D341Med (cell line): ENCODE measurements around the gene EIF4G1.

ENCODE experiments used
- DNase-seq: peaks from one replicate; pipeline ENCODE4 v3.0.0; 2012; ENCODE audit warnings: low spot score

EIF4G1 gene

DNA sequence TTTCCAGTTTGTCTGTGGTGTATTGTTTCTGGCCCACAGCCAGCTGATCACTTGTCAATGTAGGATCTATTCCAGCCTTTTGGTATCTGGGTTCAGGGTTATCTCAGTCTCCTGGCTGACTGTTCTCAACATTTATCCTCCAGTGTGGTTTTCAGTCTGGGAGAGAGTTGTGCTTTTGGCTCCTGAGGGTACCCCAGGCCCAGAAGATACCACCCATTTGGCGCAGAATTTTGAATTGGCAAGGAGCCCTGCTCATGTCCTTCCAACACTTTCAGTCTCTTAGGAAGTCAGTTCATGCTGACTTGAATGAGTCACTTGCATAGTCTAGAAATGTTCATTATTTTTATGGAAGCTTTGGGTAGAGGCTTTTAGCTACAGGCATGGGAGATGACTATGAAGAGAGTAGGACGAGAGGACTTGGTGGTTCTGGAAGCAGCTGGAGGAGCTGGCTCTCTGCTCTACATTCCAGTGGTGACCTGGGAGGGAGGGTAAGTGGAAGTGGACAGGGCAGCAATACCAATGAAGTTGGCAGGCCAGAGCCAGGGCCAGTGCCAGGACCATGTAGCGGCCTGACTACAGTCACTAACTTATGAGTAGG lies 54.3 kb downstream of the EIF4G1 start:
- DNase-seq = no peak

DNA sequence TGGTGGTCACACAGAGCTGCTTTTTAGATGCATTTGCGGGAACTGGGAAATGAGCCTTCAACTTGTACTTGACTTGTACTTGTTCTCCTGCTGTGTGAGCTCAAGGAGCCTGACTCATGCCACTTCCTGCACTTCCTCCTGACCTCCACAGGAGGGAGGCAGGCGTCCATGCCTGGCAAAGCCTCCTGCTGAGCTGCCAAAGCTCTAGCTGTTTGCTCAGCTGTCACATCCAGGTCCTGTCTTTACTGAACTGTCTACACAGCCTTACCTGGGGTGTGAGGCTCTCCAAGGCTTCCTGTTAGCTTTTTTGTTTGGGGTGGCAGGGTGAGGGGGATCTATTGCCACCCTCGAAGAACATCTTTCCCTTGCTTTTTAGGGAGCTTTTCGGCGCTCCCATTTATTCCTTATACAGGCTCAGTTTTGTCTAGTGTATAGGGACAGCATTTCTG lies 57.2 kb downstream of the EIF4G1 start:
- DNase-seq = peak; percentile 88

DNA sequence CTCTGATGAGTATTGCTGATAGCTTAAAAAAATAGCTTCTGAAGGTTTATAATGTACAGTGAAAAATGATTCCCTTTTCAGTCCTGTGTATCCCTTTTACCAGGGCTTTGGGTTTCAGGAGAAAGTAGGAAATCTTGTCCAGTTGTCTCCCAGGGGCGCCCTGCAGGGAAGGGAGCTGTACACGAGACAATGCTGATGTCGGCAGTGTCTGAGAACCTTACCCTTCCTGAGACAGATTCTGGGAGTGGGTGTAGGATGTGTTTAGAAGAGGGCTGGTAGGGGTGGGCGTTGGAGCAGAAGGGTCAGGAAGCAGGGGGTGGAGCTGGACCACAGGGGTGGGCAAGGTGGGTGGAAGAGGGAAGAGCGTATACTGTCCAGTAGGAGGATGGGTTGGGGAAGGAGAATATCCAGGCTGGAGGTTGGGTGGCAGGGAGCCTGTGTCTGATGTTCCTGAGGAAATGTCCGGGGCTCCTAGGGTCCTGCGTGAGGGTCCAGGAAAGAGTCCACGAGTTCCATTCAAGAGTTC lies 58.0 kb downstream of the EIF4G1 start:
- DNase-seq = no peak

DNA sequence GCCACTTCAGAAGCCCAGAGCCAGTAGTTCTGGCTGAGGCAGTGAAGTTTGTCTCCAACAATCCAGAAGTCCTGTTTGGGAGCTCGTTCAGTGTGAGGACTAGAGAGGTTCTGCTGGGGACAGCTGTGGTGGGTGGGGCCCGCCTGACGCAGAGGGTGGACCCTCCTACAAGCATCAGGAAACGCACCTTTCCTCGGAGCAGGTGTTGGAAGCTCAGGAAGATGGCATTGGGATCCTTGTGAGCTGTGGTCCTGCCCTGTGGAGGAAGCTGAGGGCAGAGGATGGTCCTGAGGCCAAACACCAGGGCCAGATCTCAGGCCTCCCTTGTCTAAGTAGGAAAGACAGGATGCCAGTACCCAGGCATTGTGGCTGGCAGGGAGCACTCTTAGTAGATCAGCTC lies 58.5 kb downstream of the EIF4G1 start:
- no peak for DNase-seq

DNA sequence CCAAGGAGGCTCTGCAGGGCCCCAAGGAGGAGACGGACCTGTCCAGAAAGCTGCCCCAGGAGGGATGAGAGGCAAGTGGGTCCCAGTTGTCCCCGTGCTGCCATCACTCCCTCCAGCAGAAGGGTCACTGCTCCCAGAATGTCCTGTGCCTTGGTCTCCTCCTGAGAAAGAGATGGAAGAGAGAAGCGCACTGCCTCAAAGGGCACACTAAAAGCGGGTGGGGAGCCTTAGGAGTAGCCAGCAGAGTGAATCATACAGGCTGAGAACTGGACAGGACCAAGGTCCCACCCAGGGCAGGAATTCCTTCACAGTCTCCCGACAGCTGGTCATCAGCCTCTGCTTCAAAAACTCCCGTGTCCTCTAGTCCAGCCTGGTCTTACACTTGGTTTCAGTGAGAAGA lies 59.0 kb downstream of the EIF4G1 start:
- no peak for DNase-seq

DNA sequence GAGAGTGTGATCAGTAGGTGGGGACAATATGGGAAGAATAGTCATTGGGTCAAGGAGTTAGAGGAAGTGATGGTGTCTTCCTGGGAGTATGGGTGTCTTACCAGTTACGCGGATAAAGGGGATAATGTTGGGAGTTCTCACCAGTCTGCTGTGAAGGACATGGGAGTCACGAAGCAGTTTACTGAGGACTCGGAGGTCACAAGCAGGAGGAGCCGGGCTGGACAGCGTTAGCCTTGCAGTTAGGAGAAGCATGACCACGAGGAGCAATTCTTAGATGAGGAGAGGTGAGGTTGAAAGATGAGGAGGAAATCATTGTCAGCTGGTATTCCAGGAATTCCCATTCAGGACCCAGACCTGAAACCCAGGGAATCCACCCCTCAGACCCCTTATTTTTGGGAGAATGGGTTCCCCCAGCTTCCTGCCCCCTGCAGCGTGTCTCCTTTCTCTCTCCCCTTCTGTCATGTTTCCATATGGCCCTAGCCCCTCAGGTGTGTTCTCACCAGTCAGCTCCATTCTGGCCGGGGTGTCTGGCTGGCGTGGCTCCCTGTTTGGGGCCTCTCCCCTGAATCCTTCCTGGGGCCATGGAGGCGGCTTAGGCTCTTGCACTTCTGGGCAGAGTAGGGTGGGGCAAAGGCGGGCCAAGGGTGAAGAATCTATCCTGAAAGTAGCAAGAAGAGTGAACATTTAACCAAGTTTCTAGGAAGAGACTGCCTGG lies 61.5 kb downstream of the EIF4G1 start:
- no peak for DNase-seq

DNA sequence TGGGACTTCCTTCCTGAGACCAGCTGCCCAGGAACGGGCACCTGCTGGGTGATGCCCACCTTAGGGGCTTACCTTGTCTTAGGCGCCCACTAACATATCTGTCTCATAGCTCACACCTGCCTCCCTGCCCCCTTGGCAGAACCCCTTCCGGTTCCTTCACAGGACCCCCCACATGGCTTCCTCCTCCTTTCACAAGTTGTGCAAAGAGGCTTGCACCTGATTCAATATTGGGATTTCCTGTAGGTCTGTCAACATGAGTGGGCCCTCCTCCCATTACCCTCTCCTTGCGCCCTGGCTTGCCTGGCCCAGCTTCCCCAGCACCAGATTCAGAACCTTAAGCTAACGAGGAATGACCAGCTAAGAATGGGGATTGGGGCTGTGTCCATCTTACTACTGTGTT lies 63.0 kb downstream of the EIF4G1 start:
- no peak for DNase-seq

DNA sequence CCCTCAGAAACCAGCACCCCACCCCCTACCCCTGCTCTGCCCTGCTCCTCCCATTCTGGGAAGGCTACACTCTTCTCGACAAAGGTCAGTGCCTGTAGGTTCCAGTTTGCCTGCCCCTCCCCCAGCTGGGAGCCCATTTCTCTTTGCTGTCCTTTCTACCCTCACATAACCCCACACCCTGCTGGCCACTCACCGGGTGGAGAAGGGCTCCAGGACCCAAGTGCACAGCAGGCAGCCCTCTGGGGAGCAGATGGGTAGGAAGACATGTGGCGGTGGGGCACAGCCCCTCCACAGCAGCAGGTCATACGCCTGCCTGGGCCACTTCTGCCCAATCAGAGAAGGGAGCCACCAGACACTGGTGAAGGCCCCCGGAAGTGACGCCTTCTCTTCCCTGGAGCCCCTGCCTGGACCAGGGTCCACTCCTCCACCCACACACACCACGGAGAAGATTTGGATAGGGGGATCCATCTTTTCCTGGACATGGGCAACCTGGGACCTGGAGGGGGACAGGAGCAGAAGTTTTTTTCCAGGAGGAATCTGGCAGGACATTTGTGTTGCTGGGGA lies 63.6 kb downstream of the EIF4G1 start, which contains the start of gene THPO:
TSS of gene THPO (minus strand) at position 326 of the 564 bp plus-strand sequence. CDS start 1,948 bp downstream, outside the sequence.
- DNase-seq = no peak

DNA sequence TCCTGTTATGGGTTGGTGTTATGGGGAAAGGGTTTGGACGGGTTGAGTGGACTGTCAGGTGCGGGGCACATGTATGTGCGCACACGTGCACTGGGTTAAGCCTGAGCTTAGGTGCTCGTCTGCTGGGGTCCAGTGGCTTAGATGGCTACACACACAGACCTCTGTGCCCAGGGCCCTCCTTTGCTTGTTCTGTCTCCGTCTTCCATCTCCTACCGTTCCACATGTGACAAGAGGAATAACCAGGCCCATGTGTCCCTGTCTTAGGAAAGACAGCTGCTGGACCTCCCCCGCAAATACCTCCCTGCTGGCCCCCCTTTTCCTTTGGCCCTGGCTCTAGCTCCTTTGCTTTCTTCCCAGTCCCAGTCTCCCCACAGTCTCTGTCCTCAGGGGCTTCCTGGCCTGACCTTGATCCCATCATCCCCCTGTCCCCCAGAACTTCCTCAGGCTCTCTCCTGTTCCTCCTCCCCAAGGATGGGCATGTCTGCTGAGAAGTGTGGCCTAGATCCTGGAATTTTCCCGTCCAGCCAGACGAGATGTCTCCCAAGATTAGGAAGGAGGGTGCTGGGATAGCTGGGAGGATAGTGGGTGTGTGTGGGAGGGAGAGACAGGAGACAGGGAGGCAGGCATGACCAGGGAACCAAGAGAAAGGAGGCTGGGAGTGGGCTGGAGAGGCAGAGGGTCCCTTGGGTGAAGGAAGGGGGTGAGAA lies 64.4 kb downstream of the EIF4G1 start:
- DNase-seq = no peak

DNA sequence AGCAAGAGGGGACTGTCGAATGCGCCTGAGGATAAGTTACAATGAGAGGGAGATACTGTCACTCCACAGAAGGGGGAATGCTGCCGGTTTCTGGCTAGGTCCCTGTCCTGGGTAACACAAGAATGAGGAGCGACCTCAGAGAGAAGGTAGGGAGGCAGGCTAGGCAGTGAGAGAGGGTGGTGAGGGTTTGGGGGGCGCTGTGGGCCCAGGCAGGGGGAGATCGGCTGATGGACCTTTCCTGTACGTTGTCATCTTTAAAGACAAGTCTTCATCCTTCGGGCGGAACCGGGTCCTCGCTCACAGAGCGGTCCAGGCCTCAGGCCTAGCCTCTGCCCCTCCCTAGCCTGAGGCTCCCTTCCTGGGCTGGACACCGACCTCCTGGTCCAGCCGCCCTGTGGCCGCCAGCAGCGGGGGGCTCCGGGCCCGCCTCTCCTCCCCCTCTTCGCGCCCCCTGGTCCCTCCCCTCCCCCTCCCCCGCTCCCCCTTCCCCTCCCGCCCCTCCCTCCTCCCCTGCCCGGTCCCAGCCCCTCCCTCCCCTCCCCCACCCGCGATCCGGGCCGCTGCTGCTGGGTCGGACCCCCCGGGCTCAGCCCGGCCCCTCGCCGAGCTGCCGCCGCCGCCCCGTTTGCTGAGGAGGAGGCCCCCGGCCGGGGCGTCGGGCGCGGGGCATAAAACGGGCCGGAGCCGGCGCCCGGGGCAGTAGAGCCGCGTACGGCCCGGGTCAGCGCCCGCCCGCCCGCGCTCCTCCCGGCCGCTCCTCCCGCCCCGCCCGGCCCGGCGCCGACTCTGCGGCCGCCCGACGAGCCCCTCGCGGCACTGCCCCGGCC lies 65.2 kb downstream of the EIF4G1 start, which contains the start of gene CHRD:
TSS of gene CHRD (plus strand) at position 697 of the 827 bp plus-strand sequence. CDS start 265 bp downstream, outside the sequence.
- no peak for DNase-seq

DNA sequence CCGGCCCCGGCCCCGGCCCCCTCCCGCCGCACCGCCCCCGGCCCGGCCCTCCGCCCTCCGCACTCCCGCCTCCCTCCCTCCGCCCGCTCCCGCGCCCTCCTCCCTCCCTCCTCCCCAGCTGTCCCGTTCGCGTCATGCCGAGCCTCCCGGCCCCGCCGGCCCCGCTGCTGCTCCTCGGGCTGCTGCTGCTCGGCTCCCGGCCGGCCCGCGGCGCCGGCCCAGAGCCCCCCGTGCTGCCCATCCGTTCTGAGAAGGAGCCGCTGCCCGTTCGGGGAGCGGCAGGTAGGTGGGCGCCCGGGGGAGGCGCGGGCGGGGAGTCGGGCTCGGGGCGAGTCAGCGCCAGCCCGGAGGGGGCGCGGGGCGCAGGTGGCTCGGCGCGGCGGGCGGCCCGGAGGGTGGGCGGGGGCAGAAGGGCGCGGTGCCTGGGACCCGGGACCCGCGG lies 65.8 kb downstream of the EIF4G1 start:
- DNase-seq = peak; percentile 86

DNA sequence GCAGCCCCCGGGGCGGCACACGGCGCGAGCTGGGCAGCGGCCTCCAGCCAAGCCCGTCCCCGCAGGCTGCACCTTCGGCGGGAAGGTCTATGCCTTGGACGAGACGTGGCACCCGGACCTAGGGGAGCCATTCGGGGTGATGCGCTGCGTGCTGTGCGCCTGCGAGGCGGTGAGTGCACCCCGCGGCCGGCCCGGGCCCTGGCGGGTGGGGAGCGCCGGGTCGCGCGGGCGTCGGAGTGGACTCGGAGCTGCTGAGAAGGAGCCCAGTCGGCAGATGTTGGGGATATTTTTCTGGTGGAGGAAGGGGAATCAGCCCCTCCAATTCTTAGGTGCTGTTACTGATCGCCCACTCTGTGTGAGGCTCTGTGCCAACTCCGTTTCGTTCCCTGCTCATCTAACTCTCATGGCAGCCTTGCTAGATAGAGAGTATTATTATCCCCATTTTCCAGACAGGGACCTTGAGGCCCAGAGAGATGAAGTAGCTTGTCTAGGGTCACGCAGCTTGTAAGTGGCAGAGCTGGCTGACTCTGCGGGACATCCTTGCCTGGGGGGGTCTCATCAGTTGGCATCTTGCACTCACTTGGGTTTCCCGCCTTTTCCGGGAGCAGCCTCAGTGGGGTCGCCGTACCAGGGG lies 66.3 kb downstream of the EIF4G1 start:
- peak; percentile 67 for DNase-seq

DNA sequence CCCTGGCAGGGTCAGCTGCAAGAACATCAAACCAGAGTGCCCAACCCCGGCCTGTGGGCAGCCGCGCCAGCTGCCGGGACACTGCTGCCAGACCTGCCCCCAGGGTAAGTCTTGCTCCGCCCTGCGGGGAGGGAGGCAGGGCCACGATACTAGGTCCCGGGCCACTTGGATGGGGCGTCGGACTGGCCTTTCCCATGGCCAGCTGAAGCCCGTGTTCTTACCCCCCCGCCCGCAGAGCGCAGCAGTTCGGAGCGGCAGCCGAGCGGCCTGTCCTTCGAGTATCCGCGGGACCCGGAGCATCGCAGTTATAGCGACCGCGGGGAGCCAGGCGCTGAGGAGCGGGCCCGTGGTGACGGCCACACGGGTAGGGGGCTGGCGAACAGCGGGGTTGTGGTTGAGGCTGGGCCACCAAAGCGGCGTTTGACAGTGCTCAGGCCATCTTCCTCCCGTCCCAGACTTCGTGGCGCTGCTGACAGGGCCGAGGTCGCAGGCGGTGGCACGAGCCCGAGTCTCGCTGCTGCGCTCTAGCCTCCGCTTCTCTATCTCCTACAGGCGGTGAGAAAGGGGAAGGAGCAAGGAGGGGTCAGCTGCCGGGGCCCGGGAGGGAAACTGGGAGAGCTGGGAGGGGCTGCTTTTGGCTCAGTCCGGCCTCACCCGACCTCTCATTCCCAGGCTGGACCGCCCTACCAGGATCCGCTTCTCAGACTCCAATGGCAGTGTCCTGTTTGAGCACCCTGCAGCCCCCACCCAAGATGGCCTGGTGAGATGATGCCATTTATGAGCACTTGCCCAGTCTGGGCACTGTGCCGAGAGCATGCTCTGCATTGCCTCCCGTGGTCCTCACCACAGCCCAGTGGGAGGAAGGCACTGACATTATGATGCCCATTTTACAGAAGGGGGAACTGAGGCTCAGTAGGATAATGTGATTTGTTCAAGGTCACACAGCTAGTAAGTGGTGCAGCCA lies 67.1 kb downstream of the EIF4G1 start:
- no peak for DNase-seq

DNA sequence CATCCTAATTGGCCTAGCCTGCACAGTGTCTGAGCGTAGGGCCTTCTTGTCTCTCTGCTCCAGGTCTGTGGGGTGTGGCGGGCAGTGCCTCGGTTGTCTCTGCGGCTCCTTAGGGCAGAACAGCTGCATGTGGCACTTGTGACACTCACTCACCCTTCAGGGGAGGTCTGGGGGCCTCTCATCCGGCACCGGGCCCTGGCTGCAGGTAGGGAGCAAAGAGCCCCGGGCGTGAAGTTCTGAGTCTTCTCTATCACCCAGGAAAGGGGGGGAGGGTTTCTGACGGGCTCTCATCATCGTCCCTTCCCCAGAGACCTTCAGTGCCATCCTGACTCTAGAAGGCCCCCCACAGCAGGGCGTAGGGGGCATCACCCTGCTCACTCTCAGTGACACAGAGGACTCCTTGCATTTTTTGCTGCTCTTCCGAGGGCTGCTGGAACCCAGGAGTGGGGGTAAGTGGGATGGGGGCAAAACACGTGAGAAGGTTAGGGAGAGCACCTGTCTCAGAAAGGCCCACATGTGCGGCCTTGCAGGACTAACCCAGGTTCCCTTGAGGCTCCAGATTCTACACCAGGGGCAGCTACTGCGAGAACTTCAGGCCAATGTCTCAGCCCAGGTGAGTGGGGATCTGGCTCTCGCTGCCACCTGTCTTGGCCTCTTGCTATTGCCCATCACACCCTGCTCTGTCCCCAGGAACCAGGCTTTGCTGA lies 68.1 kb downstream of the EIF4G1 start:
- DNase-seq = no peak

DNA sequence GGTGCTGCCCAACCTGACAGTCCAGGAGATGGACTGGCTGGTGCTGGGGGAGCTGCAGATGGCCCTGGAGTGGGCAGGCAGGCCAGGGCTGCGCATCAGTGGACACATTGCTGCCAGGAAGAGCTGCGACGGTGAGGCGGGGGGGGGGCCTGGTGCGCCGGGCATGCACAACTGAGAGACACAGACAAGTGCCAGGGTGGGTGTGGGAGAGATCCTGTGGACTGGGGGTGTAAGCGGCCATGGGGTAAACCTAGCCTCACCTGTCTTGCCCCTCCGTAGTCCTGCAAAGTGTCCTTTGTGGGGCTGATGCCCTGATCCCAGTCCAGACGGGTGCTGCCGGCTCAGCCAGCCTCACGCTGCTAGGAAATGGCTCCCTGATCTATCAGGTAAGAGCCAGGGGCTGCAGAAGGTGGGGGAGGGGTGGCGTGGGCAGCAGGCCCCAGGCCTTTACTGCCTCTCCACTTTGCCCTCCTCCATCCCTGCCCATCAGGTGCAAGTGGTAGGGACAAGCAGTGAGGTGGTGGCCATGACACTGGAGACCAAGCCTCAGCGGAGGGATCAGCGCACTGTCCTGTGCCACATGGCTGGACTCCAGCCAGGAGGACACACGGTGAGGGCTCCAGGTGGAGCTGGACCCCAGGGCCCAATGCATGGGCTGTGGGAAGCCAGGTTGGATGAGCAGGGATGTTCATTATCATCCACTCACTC lies 68.8 kb downstream of the EIF4G1 start:
- no peak for DNase-seq

DNA sequence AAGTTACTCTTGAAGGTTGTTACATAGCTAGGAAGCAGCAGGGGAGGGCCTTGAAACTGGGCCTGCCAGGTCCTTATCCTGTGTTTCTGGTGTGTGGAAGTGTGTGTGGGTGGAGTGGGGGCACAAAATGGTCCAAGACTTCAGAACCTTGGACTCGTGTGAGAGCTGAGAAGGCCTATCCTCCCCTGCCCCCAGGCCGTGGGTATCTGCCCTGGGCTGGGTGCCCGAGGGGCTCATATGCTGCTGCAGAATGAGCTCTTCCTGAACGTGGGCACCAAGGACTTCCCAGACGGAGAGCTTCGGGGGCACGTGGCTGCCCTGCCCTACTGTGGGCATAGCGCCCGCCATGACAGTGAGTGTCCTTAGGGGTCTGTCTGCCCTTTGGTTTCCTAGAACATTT lies 69.9 kb downstream of the EIF4G1 start:
- peak; percentile 33 for DNase-seq
